Right atrium auricular region (tissue), 2 donors: ENCODE measurements around the gene TMEM221. TPM values are rescaled to one million over a fixed set of nuclear protein-coding genes. Genes with fewer than 3 reads are reported as not detected.

Experiments used
- DNase-seq: peaks from one replicate; pipeline ENCODE4 v3.0.0-alpha.2; 2019; ENCODE audit warnings: low spot score
- H3K27ac ChIP-seq, 2 donors: fragments of 200-600 bp; sonication (generic); 1 replicate in 1 of 2; 2 replicates in 1 of 2; pipeline ENCODE4 v1.5.1; 2016 to 2019
- H3K27me3 ChIP-seq, 2 donors: fragments of 200-600 bp; sonication (generic); one replicate each; pipeline versions ENCODE4 v1.5.1 to v1.6.0; 2017 to 2019
- H3K36me3 ChIP-seq: fragments of 200-600 bp; sonication (generic); one replicate; pipeline ENCODE4 v1.5.1; 2016
- H3K4me1 ChIP-seq, 2 donors: fragments of 200-600 bp; sonication (generic); one replicate each; pipeline versions ENCODE4 v1.5.1 to v1.6.0; 2017 to 2019
- H3K4me3 ChIP-seq, 2 donors: fragments of 200-600 bp; sonication (generic); 1 replicate in 1 of 2; 2 replicates in 1 of 2; pipeline ENCODE4 v1.5.1; 2017 to 2019; ENCODE audit warnings: mild to moderate bottlenecking in 1 of 2, moderate library complexity in 1 of 2
- H3K9me3 ChIP-seq, 2 donors: fragments of 200-600 bp; sonication (generic); one replicate each; pipeline ENCODE4 v1.5.1; 2019
- CTCF ChIP-seq, 2 donors: fragments of 200-600 bp; sonication (generic); IDR thresholded peaks; one replicate each; pipeline ENCODE4 v1.5.1; 2019; ENCODE audit warnings: antibody characterized with exemption in 2 of 2
- total RNA-seq, 2 donors: library from RNA; depleted of rRNA; stranded (reverse); fragments of >200 nt; gene quantifications; one replicate each; pipeline ENCODE4 v1.1.0, GENCODE V29; 2016

The TMEM221 gene
- total RNA-seq, 2 donors from 2014 or later, result 0.30 to 0.51 TPM

- no peaks in the 10 kb centered on the region for H3K36me3 ChIP-seq
- H3K9me3 ChIP-seq, result no peaks in the 10 kb centered on the region
- H3K4me3 ChIP-seq, result no peak overlapping the region
- H3K27me3 ChIP-seq, result no peaks in the 10 kb centered on the region
- TF ChIP-seq CTCF (IDR thresholded peaks at IDR 0.05), result no peak
- no peak overlapping the region for H3K27ac ChIP-seq
- DNase-seq, result no peak
- peaks cover 0 to under 1% of the 10 kb centered on the region in 2 donors for H3K4me1 ChIP-seq
Measured at GRCh38 chr19:17411801-17412200, 36.7 kb downstream of the TMEM221 start.

GRCh38 chr19:17409990-17410389 is 38.5 kb downstream of the TMEM221 start:
- Histone ChIP-seq H3K9me3 (no peaks in the 10 kb centered on the region), H3K4me3 (no peak overlapping the region), H3K27me3 (no peaks in the 10 kb centered on the region), H3K27ac (no peak overlapping the region), H3K4me1 (peaks cover 0 to 11% of the 10 kb centered on the region in 2 donors), H3K36me3 (no peaks in the 10 kb centered on the region)
- no peak for TF ChIP-seq CTCF (IDR thresholded peaks at IDR 0.05)
- DNase-seq, result no peak

GRCh38 chr19:17406887-17407196 is 41.6 kb downstream of the TMEM221 start:
- Histone ChIP-seq H3K9me3 (no peaks in the 10 kb centered on the region), H3K27ac (peak overlapping the region; percentile 79 to 87), H3K27me3 (no peaks in the 10 kb centered on the region), H3K36me3 (no peaks in the 10 kb centered on the region), H3K4me3 (peak overlapping the region in 1 of 2 donors; percentile 54), H3K4me1 (peaks cover 0 to 33% of the 10 kb centered on the region in 2 donors)
- TF ChIP-seq CTCF (IDR thresholded peaks at IDR 0.05), result no peak
- DNase-seq, result no peak

GRCh38 chr19:17406046-17406886 is 42.2 kb downstream of the TMEM221 start:
- H3K4me1 ChIP-seq, result peaks cover 0 to 33% of the 10 kb centered on the region in 2 donors
- no peaks in the 10 kb centered on the region for H3K27me3 ChIP-seq
- no peaks in the 10 kb centered on the region for H3K9me3 ChIP-seq
- H3K27ac ChIP-seq, result peak overlapping the region; percentile 79 to 87
- DNase-seq, result no peak
- TF ChIP-seq CTCF (IDR thresholded peaks at IDR 0.05), result no peak
- H3K4me3 ChIP-seq, result peak overlapping the region; percentile 17 to 54
- H3K36me3 ChIP-seq, result no peaks in the 10 kb centered on the region

GRCh38 chr19:17405250-17406045 is 43.0 kb downstream of the TMEM221 start, which contains the start of gene BST2:
Gene BST2, minus strand, starts transcription at chr19:17405630. Its CDS starts 55 bp downstream, at chr19:17405575.
- TF ChIP-seq CTCF (IDR thresholded peaks at IDR 0.05), result no peak
- Histone ChIP-seq H3K9me3 (no peaks in the 10 kb centered on the region), H3K4me3 (peak within 1 kb of the TSS; percentile 37 to 54), H3K4me1 (peaks cover 0 to 33% of the 10 kb centered on the region in 2 donors), H3K36me3 (no peaks in the 10 kb centered on the region), H3K27me3 (no peaks in the 10 kb centered on the region), H3K27ac (peak within 1 kb of the TSS; percentile 79 to 87)
- no peak for DNase-seq
